Brain microvascular endothelial cell (primary cell): ENCODE measurements around the gene SLC6A7.
"Not testable (repeated sequence)": the region's sequence is repeated elsewhere in the genome, so short reads cannot be mapped to it uniquely, and the experiment has no call there.

Experiments
- DNase-seq: peaks from one replicate; pipeline ENCODE4 v3.0.0-alpha.2; 2020
- H3K27ac ChIP-seq: fragments of 250-450 bp; sonication (Bioruptor Pico); 2 replicates; pipeline ENCODE4 v1.5.1; 2020; ENCODE audit warnings: mild to moderate bottlenecking, moderate library complexity
- H3K27me3 ChIP-seq: fragments of 250-450 bp; sonication (Bioruptor Pico); replicated peaks from 2 replicates; pipeline ENCODE4 v1.5.1; 2020; ENCODE audit warnings: mild to moderate bottlenecking
- H3K36me3 ChIP-seq: fragments of 250-450 bp; sonication (Bioruptor Pico); replicated peaks from 2 replicates; pipeline ENCODE4 v1.5.1; 2020; ENCODE audit warnings: mild to moderate bottlenecking
- H3K4me3 ChIP-seq: 2 replicates; pipeline ENCODE4 v1.5.1; 2011; ENCODE audit warnings: low read depth, mild to moderate bottlenecking, control low read depth, low read length, moderate library complexity
- in situ Hi-C: cut with HindIII; loops from 2 replicates; pipeline ENCODE4 v1.10.0; 2017; ENCODE audit warnings: low sequenced_read_pairs, low pct_ligation_motif_present
- TF ChIP-seq, protein P1 (sequence below): IDR thresholded peaks from 2 replicates; pipeline ENCODE4 v1.5.1; 2011; ENCODE audit warnings: low read depth, mild to moderate bottlenecking, moderate library complexity, low read length, control low read depth, inconsistent platforms; ENCODE audit errors: missing control alignments

SLC6A7 gene

DNA sequence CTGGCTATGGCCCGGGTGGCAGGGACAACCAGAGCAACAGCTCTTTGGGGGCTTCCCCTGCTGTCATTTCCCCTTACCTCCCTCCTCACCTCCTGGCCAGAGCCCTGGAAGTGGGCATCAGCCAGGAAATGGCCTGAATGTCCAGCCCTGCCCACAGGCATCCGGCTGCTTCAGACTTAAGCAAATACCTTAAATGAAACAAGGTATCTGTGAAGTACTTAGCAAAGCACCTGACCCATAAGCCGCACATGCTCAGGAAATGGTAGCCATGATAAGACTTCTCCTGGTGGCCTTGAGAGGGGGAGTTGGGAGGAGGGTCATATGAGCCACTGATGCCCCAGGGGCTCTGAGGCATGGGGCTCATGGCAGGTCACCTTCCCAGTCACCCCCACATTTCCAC lies 55.9 kb downstream of the SLC6A7 start:
- no peak overlapping the region for H3K4me3 ChIP-seq
- in situ Hi-C loops: no loop called here

GRCh38 chr5:150246429-150246828 lies 56.6 kb downstream of the SLC6A7 start:
- TF ChIP-seq, protein P1, sequence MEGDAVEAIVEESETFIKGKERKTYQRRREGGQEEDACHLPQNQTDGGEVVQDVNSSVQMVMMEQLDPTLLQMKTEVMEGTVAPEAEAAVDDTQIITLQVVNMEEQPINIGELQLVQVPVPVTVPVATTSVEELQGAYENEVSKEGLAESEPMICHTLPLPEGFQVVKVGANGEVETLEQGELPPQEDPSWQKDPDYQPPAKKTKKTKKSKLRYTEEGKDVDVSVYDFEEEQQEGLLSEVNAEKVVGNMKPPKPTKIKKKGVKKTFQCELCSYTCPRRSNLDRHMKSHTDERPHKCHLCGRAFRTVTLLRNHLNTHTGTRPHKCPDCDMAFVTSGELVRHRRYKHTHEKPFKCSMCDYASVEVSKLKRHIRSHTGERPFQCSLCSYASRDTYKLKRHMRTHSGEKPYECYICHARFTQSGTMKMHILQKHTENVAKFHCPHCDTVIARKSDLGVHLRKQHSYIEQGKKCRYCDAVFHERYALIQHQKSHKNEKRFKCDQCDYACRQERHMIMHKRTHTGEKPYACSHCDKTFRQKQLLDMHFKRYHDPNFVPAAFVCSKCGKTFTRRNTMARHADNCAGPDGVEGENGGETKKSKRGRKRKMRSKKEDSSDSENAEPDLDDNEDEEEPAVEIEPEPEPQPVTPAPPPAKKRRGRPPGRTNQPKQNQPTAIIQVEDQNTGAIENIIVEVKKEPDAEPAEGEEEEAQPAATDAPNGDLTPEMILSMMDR: no peak
- no peak for DNase-seq
- in situ Hi-C loops: no loop called here
- Histone ChIP-seq H3K27ac (no peak overlapping the region), H3K4me3 (no peak overlapping the region), H3K36me3 (no peaks in the 10 kb centered on the region), H3K27me3 (no peaks in the 10 kb centered on the region)

More for the DNA sequence above, 55.9 kb downstream of the SLC6A7 start:
- H3K27me3 ChIP-seq: no peaks in the 10 kb centered on the region
- no peak overlapping the region for H3K27ac ChIP-seq
- TF ChIP-seq, protein P1: no peak
- H3K36me3 ChIP-seq: no peaks in the 10 kb centered on the region
- no peak for DNase-seq

DNA sequence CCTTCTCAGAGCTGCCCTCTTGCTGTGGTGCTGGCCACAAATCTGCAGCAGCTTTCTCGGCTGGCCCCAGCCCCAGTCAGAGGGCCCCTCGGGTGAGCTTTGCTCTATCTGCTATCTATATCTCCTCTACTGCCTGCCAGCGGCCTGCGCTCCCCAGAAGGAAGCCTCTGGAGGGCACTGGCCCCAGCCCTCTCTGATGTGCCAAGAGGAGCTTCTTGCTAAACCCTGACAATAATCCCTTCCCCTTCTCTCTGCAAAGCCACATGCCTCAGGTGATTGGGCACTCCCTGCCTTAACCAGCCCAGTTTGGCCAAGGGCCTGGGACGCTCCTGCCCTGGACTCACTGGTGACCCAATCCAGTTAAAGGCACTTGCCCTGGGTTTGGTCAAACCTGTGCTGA lies 57.0 kb downstream of the SLC6A7 start:
- no peak for DNase-seq
- no peak overlapping the region for H3K27ac ChIP-seq
- H3K4me3 ChIP-seq: no peak overlapping the region
- H3K27me3 ChIP-seq: no peaks in the 10 kb centered on the region
- TF ChIP-seq, protein P1: no peak
- H3K36me3 ChIP-seq: no peaks in the 10 kb centered on the region
- in situ Hi-C loops: no loop called here

DNA sequence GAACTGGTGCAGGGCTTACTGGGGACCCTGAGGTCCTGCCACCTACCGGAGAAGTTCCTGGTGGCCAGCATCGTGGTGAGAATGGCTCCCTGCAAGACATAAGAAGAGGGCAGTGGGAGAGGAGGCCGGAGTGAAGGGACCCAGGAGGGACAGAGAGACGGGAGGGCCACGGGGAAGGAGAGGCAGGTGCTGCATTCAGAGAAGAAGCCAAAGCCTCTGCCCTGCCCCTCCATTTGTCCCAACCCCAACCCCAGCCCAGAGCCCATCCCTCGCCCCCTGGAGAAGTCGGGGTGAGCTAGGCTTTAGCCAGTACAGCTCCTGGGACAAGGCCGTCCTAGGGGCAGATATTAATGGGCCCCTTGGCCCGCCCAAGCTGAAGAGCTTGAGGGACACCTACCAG lies 57.9 kb downstream of the SLC6A7 start:
- no peak overlapping the region for H3K27ac ChIP-seq
- H3K36me3 ChIP-seq: no peaks in the 10 kb centered on the region
- in situ Hi-C loops: no loop called here
- TF ChIP-seq, protein P1: no peak
- DNase-seq: no peak
- H3K4me3 ChIP-seq: no peak overlapping the region
- H3K27me3 ChIP-seq: no peaks in the 10 kb centered on the region

DNA sequence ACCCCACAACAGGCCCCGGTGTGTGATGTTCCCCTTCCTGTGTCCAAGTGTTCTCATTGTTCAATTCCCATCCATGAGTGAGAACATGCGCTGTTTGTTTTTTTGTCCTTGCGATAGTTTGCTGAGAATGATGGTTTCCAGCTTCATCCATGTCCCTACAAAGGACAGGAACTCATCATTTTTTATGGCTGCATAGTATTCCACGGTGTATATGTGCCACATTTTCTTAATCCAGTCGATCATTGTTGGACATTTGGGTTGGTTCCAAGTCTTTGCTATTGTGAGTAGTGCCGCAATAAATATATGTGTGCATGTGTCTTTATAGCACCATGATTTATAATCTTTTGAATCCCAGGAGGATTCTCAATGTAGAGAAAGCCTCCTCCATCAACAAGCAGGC lies 58.6 kb downstream of the SLC6A7 start:
- H3K4me3 ChIP-seq, DNase-seq, H3K36me3 ChIP-seq, H3K27me3 ChIP-seq, H3K27ac ChIP-seq, in situ Hi-C loops: not testable (repeated sequence)

GRCh38 chr5:150248946-150249345 lies 59.1 kb downstream of the SLC6A7 start:
- in situ Hi-C loops: no loop called here
- no peaks in the 10 kb centered on the region for H3K36me3 ChIP-seq

More at GRCh38 chr5:150248946-150249345, 59.1 kb downstream of the SLC6A7 start:
- TF ChIP-seq, protein P1: no peak
- Histone ChIP-seq H3K27ac (no peak overlapping the region), H3K4me3 (no peak overlapping the region), H3K27me3 (no peaks in the 10 kb centered on the region)
- DNase-seq: no peak
